Colonic mucosa (tissue), 4 donors: Measurements from ENCODE around the gene ORM1. TPM values are rescaled to one million over a fixed set of nuclear protein-coding genes. Genes with fewer than 3 reads are reported as not detected.

ENCODE experiments used
- DNase-seq: peaks from one replicate; pipeline ENCODE4 v3.0.0-alpha.2; 2020
- H3K27ac ChIP-seq: fragments of 200-600 bp; one replicate; pipeline ENCODE4 v1.8.0; 2021
- H3K27me3 ChIP-seq: fragments of 200-600 bp; one replicate; pipeline ENCODE4 v1.8.0; 2021
- H3K36me3 ChIP-seq: fragments of 200-600 bp; one replicate; pipeline ENCODE4 v1.8.0; 2021
- H3K4me1 ChIP-seq: fragments of 200-600 bp; one replicate; pipeline ENCODE4 v1.8.0; 2021; ENCODE audit warnings: mild to moderate bottlenecking
- H3K4me3 ChIP-seq: fragments of 200-600 bp; one replicate; pipeline ENCODE4 v1.8.0; 2021
- H3K9ac ChIP-seq, 2 donors: one replicate each; pipeline ENCODE4 v1.7.0; 2013; ENCODE audit warnings: control low read depth in 2 of 2, low read depth in 2 of 2, low read length in 2 of 2
- H3K9me3 ChIP-seq: fragments of 200-600 bp; one replicate; pipeline ENCODE4 v1.8.0; 2021
- intact Hi-C: fragments of 100-400 bp; cut with DNase I; formaldehyde crosslinking; loops from one replicate; pipeline ENCODE4 v1.14.1; 2022
- total RNA-seq, 2 donors: library from RNA; stranded (reverse); fragmentation: NEBNext Ultra II Directional in 1 of 2; extraction: Animal tissue kit (Norgen Biotek cat#: 25700) in 1 of 2; gene quantifications; one replicate each; pipeline ENCODE4 v1.2.1, GENCODE V29; 2021
- TF ChIP-seq, protein P1 (sequence below): fragments of 200-600 bp; IDR thresholded peaks from one replicate; pipeline ENCODE4 v1.8.0; 2022; ENCODE audit warnings: antibody characterized with exemption, mild to moderate bottlenecking
- donor health status: healthy.
- donor health status: DM: no; HTN: no; CAD: no.
- donor health status: DM: no; HTN: no; CAD: no.

ORM1 gene
- total RNA-seq, 2 donors from 2014 or later, result 10.3 TPM; not detected in 1

DNA sequence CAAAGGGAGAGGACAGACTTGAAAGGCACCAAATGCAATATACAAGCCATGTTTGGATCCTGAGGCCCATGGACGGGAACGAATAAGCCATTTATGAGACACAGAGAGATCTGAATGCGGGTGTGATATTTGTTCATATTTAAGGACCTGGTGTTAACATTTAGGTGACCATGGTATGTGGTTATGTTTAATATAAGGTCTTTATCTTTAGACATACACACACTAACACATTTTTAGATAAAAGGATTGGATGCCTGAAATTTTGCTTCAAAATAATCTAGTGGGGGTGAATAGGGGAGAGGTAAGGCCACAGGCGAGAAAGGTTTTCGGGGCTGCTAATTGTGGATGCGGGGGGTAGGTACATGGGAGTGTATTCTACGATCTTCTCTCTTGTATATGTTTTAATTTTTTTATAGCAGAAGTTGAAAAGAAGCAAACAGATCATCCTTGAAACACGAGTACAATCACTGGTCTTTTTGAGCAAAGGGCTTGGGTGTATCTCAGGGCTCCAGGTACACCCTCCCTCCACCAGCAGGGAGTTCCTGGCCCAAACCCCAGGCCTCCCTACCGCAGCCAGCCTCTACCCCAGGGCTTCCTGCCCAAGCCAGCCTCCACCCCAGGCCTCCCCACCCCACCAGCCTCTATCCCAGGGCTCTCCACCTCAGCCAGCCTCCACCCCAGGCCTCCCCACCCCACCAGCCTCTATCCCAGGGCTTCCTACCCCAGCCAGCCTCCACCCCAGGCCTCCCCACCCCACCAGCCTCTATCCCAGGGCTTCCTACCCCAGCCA is 52.7 kb downstream of the ORM1 start:
- no peak for DNase-seq
- intact Hi-C loops, result no loop called here

More for the DNA sequence above, 52.7 kb downstream of the ORM1 start:
- H3K36me3 ChIP-seq, result peaks cover 10% of the 10 kb centered on the region
- no peaks in the 10 kb centered on the region for H3K4me1 ChIP-seq
- no peaks in the 10 kb centered on the region for H3K9me3 ChIP-seq
- H3K4me3 ChIP-seq, result no peak overlapping the region
- no peaks in the 10 kb centered on the region for H3K27me3 ChIP-seq
- no peak overlapping the region for H3K27ac ChIP-seq
- no peak overlapping the region for H3K9ac ChIP-seq
- TF ChIP-seq, protein P1, sequence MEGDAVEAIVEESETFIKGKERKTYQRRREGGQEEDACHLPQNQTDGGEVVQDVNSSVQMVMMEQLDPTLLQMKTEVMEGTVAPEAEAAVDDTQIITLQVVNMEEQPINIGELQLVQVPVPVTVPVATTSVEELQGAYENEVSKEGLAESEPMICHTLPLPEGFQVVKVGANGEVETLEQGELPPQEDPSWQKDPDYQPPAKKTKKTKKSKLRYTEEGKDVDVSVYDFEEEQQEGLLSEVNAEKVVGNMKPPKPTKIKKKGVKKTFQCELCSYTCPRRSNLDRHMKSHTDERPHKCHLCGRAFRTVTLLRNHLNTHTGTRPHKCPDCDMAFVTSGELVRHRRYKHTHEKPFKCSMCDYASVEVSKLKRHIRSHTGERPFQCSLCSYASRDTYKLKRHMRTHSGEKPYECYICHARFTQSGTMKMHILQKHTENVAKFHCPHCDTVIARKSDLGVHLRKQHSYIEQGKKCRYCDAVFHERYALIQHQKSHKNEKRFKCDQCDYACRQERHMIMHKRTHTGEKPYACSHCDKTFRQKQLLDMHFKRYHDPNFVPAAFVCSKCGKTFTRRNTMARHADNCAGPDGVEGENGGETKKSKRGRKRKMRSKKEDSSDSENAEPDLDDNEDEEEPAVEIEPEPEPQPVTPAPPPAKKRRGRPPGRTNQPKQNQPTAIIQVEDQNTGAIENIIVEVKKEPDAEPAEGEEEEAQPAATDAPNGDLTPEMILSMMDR, result no peak

Other genes starting within 250 kb of the ORM1 start
- gene AMBP, start 244.8 kb upstream of the ORM1 start, total RNA-seq, result 1 to 10 TPM; 1.5 to 5.7 TPM
- 10 to 100 TPM; 27.2 to 33.8 TPM for gene KIF12, start 223.8 kb upstream of the ORM1 start, total RNA-seq
- gene COL27A1, start 167.6 kb upstream of the ORM1 start, total RNA-seq, result 1 to 10 TPM; 2.9 to 4.2 TPM
- gene ORM2, start 6.8 kb downstream of the ORM1 start, total RNA-seq, result 1 to 10 TPM in 1 of 2 donors, not detected in 1; 2.4 TPM
- gene AKNA, start 64.9 kb downstream of the ORM1 start, total RNA-seq, result 10 to 100 TPM; 26.9 to 44.9 TPM
- gene WHRN, start 182.4 kb downstream of the ORM1 start, total RNA-seq, result 1 to 10 TPM; 3.3 to 3.6 TPM